ENCODE measurements around the gene MTOR. TPM values are rescaled to one million over a fixed set of nuclear protein-coding genes. Genes with fewer than 3 reads are reported as not detected.
"Not testable (repeated sequence)": the region's sequence is repeated elsewhere in the genome, so short reads cannot be mapped to it uniquely, and the experiment has no call there.

The MTOR gene
- polyA plus RNA-seq, 1 donor, result 27.5 TPM

- H3K9me3 ChIP-seq (ENCODE audit: control insufficient read depth, low read depth, low read length); H3K4me3 ChIP-seq (ENCODE audit: low read length); DNase-seq; H3K4me1 ChIP-seq (ENCODE audit: control insufficient read depth, insufficient read depth, low read length); H3K36me3 ChIP-seq (ENCODE audit: control insufficient read depth, insufficient read depth, low read length); H3K27ac ChIP-seq (ENCODE audit: low read length); H3K27me3 ChIP-seq (ENCODE audit: control insufficient read depth, insufficient read depth, low read length): not testable (repeated sequence)
- no CpG with 5 or more reads among the region's 5 CpGs for WGBS (ENCODE audit: insufficient coverage, low lambda C conversion rate)
These were observed 95.6 kb downstream of the MTOR start for GRCh38 chr1:11166744-11167143.

- H3K36me3 ChIP-seq (ENCODE audit: control insufficient read depth, insufficient read depth, low read length); H3K4me3 ChIP-seq (ENCODE audit: low read length); H3K27ac ChIP-seq (ENCODE audit: low read length); DNase-seq; H3K27me3 ChIP-seq (ENCODE audit: control insufficient read depth, insufficient read depth, low read length); H3K9me3 ChIP-seq (ENCODE audit: control insufficient read depth, low read depth, low read length); H3K4me1 ChIP-seq (ENCODE audit: control insufficient read depth, insufficient read depth, low read length): not testable (repeated sequence)
- no CpG with 5 or more reads among the region's 4 CpGs for WGBS (ENCODE audit: insufficient coverage, low lambda C conversion rate)
These were observed 99.6 kb downstream of the MTOR start for GRCh38 chr1:11162752-11163151.

GRCh38 chr1:11158720-11159321 is 103.5 kb downstream of the MTOR start:
- Histone ChIP-seq H3K27ac (ENCODE audit: low read length) (no peak overlapping the region), H3K27me3 (ENCODE audit: control insufficient read depth, insufficient read depth, low read length) (no peaks in the 10 kb centered on the region), H3K4me3 (ENCODE audit: low read length) (no peak overlapping the region), H3K9me3 (ENCODE audit: control insufficient read depth, low read depth, low read length) (no peaks in the 10 kb centered on the region), H3K4me1 (ENCODE audit: control insufficient read depth, insufficient read depth, low read length) (no peaks in the 10 kb centered on the region), H3K36me3 (ENCODE audit: control insufficient read depth, insufficient read depth, low read length) (peaks cover 20% of the 10 kb centered on the region)
- no peak for DNase-seq
- WGBS (ENCODE audit: insufficient coverage, low lambda C conversion rate), result no CpG with 5 or more reads among the region's 3 CpGs

GRCh38 chr1:11158291-11158690 is 104.1 kb downstream of the MTOR start:
- H3K4me3 ChIP-seq (ENCODE audit: low read length), result no peak overlapping the region
- DNase-seq, result no peak
- H3K27ac ChIP-seq (ENCODE audit: low read length), result no peak overlapping the region
- no peaks in the 10 kb centered on the region for H3K9me3 ChIP-seq (ENCODE audit: control insufficient read depth, low read depth, low read length)
- peaks cover 20% of the 10 kb centered on the region for H3K36me3 ChIP-seq (ENCODE audit: control insufficient read depth, insufficient read depth, low read length)
- no peaks in the 10 kb centered on the region for H3K4me1 ChIP-seq (ENCODE audit: control insufficient read depth, insufficient read depth, low read length)
- 100% methylated on average over 2 of the region's 3 CpGs for WGBS (ENCODE audit: insufficient coverage, low lambda C conversion rate)
- H3K27me3 ChIP-seq (ENCODE audit: control insufficient read depth, insufficient read depth, low read length), result no peaks in the 10 kb centered on the region

GRCh38 chr1:11157867-11158266 is 104.5 kb downstream of the MTOR start:
- no peaks in the 10 kb centered on the region for H3K4me1 ChIP-seq (ENCODE audit: control insufficient read depth, insufficient read depth, low read length)
- H3K36me3 ChIP-seq (ENCODE audit: control insufficient read depth, insufficient read depth, low read length), result peaks cover 20% of the 10 kb centered on the region
- no peak for DNase-seq
- H3K27ac ChIP-seq (ENCODE audit: low read length), result no peak overlapping the region
- H3K27me3 ChIP-seq (ENCODE audit: control insufficient read depth, insufficient read depth, low read length), result no peaks in the 10 kb centered on the region
- no peak overlapping the region for H3K4me3 ChIP-seq (ENCODE audit: low read length)
- WGBS (ENCODE audit: insufficient coverage, low lambda C conversion rate), result no CpG with 5 or more reads among the region's 2 CpGs
- H3K9me3 ChIP-seq (ENCODE audit: control insufficient read depth, low read depth, low read length), result no peaks in the 10 kb centered on the region

- no peak overlapping the region for H3K4me3 ChIP-seq (ENCODE audit: low read length)
- H3K27me3 ChIP-seq (ENCODE audit: control insufficient read depth, insufficient read depth, low read length), result no peaks in the 10 kb centered on the region
- no peak overlapping the region for H3K27ac ChIP-seq (ENCODE audit: low read length)
- no CpG with 5 or more reads among the region's 8 CpGs for WGBS (ENCODE audit: insufficient coverage, low lambda C conversion rate)
- H3K36me3 ChIP-seq (ENCODE audit: control insufficient read depth, insufficient read depth, low read length), result peaks cover 20% of the 10 kb centered on the region
- H3K4me1 ChIP-seq (ENCODE audit: control insufficient read depth, insufficient read depth, low read length), result no peaks in the 10 kb centered on the region
- DNase-seq, result no peak
- H3K9me3 ChIP-seq (ENCODE audit: control insufficient read depth, low read depth, low read length), result no peaks in the 10 kb centered on the region
These were observed 105.0 kb downstream of the MTOR start for GRCh38 chr1:11157394-11157793.

GRCh38 chr1:11156963-11157362 is 105.4 kb downstream of the MTOR start:
- H3K9me3 ChIP-seq (ENCODE audit: control insufficient read depth, low read depth, low read length), result no peaks in the 10 kb centered on the region
- 100% methylated on average over 1 of the region's 7 CpGs for WGBS (ENCODE audit: insufficient coverage, low lambda C conversion rate)
- H3K4me1 ChIP-seq (ENCODE audit: control insufficient read depth, insufficient read depth, low read length), result no peaks in the 10 kb centered on the region
- H3K4me3 ChIP-seq (ENCODE audit: low read length), result no peak overlapping the region
- H3K36me3 ChIP-seq (ENCODE audit: control insufficient read depth, insufficient read depth, low read length), result peaks cover 23% of the 10 kb centered on the region
- H3K27me3 ChIP-seq (ENCODE audit: control insufficient read depth, insufficient read depth, low read length), result no peaks in the 10 kb centered on the region
- no peak for DNase-seq
- H3K27ac ChIP-seq (ENCODE audit: low read length), result no peak overlapping the region

- Histone ChIP-seq H3K9me3 (ENCODE audit: control insufficient read depth, low read depth, low read length) (no peaks in the 10 kb centered on the region), H3K4me1 (ENCODE audit: control insufficient read depth, insufficient read depth, low read length) (no peaks in the 10 kb centered on the region), H3K27ac (ENCODE audit: low read length) (no peak overlapping the region), H3K4me3 (ENCODE audit: low read length) (no peak overlapping the region), H3K27me3 (ENCODE audit: control insufficient read depth, insufficient read depth, low read length) (no peaks in the 10 kb centered on the region), H3K36me3 (ENCODE audit: control insufficient read depth, insufficient read depth, low read length) (peaks cover 26% of the 10 kb centered on the region)
- WGBS (ENCODE audit: insufficient coverage, low lambda C conversion rate), result no CpG with 5 or more reads among the region's 3 CpGs
- no peak for DNase-seq
These were observed 105.9 kb downstream of the MTOR start for GRCh38 chr1:11156441-11156840.

- Histone ChIP-seq H3K9me3 (ENCODE audit: control insufficient read depth, low read depth, low read length) (no peaks in the 10 kb centered on the region), H3K4me1 (ENCODE audit: control insufficient read depth, insufficient read depth, low read length) (no peaks in the 10 kb centered on the region), H3K4me3 (ENCODE audit: low read length) (no peak overlapping the region), H3K36me3 (ENCODE audit: control insufficient read depth, insufficient read depth, low read length) (peaks cover 32% of the 10 kb centered on the region), H3K27ac (ENCODE audit: low read length) (no peak overlapping the region), H3K27me3 (ENCODE audit: control insufficient read depth, insufficient read depth, low read length) (no peaks in the 10 kb centered on the region)
- 86% methylated on average over 1 of the region's 3 CpGs for WGBS (ENCODE audit: insufficient coverage, low lambda C conversion rate)
- DNase-seq, result no peak
These were observed 109.2 kb downstream of the MTOR start for GRCh38 chr1:11153184-11153583.

GRCh38 chr1:11152755-11153154 is 109.6 kb downstream of the MTOR start:
- WGBS (ENCODE audit: insufficient coverage, low lambda C conversion rate), result 100% methylated on average over 3 of the region's 9 CpGs

GRCh38 chr1:11151826-11152612 is 110.3 kb downstream of the MTOR start:
- Histone ChIP-seq H3K4me1 (ENCODE audit: control insufficient read depth, insufficient read depth, low read length) (no peaks in the 10 kb centered on the region), H3K27me3 (ENCODE audit: control insufficient read depth, insufficient read depth, low read length) (no peaks in the 10 kb centered on the region), H3K9me3 (ENCODE audit: control insufficient read depth, low read depth, low read length) (no peaks in the 10 kb centered on the region), H3K4me3 (ENCODE audit: low read length) (no peak overlapping the region), H3K36me3 (ENCODE audit: control insufficient read depth, insufficient read depth, low read length) (peaks cover 34% of the 10 kb centered on the region), H3K27ac (ENCODE audit: low read length) (no peak overlapping the region)
- DNase-seq, result no peak
- 71% methylated on average over 1 of the region's 9 CpGs for WGBS (ENCODE audit: insufficient coverage, low lambda C conversion rate)

More at GRCh38 chr1:11152755-11153154, 109.6 kb downstream of the MTOR start:
- Histone ChIP-seq H3K27ac (ENCODE audit: low read length) (no peak overlapping the region), H3K36me3 (ENCODE audit: control insufficient read depth, insufficient read depth, low read length) (peaks cover 36% of the 10 kb centered on the region), H3K9me3 (ENCODE audit: control insufficient read depth, low read depth, low read length) (no peaks in the 10 kb centered on the region), H3K27me3 (ENCODE audit: control insufficient read depth, insufficient read depth, low read length) (no peaks in the 10 kb centered on the region), H3K4me1 (ENCODE audit: control insufficient read depth, insufficient read depth, low read length) (no peaks in the 10 kb centered on the region), H3K4me3 (ENCODE audit: low read length) (no peak overlapping the region)
- DNase-seq, result no peak
